Fibroblast of skin of left quadriceps (primary cell): ENCODE measurements around the gene CAMK2B.

ENCODE experiments used
- DNase-seq, 2 experiments: peaks; one replicate each; pipeline ENCODE4 v3.0.0-alpha.2; 2013; ENCODE audit warnings: low read depth in 2 of 2

Gene CAMK2B

DNA sequence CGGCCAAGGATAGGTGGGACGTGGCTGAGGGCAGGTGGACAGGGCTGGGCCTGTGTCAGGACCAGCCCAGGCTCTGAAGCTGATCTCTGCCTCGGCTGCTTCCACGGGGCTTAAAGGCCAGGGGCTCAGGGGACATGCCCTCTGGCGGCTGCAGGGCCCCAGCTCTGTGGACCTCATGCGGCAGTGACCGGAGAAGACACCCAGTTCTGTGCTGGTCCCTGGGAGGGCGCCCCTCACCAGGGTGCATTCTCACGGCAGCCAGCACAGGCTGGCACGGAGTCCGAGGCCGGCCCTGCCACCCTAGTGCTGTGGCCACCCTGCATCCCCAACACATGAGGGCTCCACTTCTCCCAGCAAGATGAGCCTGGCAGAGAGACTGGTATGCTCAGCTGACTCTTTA is 94.3 kb downstream of the CAMK2B start:
- DNase-seq, result no peak

- DNase-seq, result no peak
These were observed 95.1 kb downstream of the CAMK2B start for GRCh38 chr7:44230286-44230685.

DNA sequence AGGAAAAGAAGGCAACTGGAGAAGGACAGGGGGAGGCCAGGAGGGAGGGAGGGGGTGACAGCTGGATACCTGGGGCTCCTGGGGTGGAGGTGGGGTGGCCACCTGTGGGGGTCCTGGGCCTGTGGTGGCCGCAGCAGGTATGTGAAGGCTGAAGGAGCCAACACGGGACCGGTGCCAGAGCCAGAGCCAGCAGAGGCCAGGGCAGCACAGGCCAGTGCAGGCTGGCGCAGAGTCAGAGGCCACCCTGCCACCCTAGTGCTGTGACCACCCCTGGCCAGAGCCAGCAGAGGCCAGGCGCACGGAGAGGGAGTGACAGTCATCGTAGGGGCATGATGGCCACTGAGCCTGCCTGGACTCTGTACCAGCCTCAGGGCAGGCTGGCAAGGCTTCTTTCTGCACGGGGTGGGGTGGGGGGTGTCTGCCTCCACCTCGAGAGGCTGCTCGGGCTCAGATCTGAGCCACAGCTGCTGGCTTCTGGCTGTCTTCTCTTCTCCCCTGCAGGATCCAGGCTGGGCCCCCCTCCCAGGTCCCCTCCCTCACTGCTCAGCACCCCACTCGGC is 95.8 kb downstream of the CAMK2B start:
- DNase-seq, result no peak

- DNase-seq, result no peak
These were observed 96.6 kb downstream of the CAMK2B start for GRCh38 chr7:44228571-44229350.

DNA sequence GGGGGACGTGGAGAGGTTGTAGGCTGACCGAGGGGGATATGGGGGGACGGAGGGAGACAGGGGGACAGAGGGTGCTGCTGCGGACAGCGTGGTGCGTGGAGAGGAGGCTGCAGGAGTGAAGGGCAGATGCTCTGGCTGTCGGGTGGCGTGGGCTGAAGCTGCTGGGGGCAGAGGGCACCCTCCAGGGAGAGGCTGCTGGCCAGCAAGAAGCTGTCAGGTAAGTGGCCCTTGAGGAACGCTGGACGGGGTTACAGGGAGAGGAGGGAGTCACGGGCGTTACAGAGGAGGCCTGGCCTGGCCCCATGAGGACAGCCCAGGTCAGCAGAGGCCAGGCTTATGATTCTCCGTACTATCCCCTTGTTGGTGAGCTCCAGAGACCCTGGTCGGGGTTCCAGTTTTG is 97.5 kb downstream of the CAMK2B start:
- DNase-seq, result no peak

- no peak for DNase-seq
These were observed 99.0 kb downstream of the CAMK2B start for GRCh38 chr7:44226396-44226753.

DNA sequence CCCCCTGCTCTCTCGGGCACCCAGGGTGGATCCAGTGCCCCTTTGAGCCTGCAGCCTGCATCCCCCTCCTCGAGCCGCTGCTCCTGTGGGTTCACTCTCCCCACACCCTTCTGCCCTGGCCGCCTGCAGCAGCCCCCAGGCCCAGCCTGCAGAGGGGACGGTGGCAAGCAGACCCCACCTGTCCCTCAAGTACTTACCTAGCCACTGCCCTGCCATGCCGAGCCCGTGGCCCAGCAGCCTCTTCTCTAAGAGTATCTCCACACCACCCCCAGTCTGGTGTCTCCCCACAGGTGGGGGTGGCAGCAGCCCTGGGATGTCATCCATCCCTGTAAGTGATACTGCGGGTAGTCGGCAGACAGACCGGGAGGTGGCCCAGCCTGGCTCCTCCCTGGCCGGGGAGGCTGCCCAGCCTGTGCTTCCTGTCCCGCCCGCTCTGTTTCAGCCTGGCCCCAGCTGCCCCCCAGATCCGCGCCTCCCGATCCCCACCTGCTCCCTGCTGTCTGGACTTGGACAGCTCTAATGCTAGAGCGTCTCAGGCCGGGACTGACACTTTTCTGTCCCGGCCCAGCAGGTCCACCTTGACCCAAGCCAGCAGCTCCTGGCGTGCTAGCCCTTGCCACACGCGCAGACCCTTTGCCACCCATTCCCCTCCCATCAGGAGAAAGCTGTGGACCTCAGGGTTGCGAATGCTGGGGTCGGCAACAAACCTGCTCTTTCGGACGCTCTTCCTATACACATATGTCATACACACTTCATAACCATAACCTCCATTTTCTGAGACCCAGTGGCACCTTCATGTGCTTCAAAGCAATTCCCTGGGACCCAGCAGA is 99.6 kb downstream of the CAMK2B start:
- no peak for DNase-seq

DNA sequence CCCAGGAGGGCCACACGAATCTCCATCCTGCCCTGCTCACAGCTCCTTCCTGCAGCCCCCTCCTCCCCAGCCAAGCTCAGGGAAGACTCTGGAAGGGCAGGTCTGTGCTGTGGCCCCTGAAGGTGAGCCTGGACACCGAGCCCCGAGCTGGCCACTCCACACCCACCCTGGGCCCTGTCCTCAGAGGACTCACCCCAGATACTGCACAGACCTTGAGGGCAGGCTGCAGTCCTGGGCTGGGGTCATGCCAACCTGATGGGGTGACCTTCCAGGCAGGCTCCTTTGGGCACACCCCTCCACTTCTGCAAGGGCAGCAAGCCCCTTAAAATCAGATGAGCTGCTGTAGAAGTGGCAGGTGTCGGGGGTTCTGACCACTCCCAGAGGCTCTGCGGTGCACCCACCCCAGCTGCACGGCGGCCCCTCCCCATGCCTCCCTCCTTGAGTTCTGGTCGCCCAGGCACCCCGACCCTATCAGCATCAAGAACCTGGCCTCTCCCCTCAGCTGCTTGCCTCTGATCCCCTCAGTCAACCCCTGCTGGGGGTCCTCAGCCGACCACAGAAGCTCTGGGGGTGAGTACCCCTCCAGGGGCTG is 100.3 kb downstream of the CAMK2B start:
- no peak for DNase-seq

- no peak for DNase-seq
These were observed 101.1 kb downstream of the CAMK2B start for GRCh38 chr7:44224080-44224973.

- DNase-seq, result no peak
These were observed 101.9 kb downstream of the CAMK2B start for GRCh38 chr7:44223362-44224079.

DNA sequence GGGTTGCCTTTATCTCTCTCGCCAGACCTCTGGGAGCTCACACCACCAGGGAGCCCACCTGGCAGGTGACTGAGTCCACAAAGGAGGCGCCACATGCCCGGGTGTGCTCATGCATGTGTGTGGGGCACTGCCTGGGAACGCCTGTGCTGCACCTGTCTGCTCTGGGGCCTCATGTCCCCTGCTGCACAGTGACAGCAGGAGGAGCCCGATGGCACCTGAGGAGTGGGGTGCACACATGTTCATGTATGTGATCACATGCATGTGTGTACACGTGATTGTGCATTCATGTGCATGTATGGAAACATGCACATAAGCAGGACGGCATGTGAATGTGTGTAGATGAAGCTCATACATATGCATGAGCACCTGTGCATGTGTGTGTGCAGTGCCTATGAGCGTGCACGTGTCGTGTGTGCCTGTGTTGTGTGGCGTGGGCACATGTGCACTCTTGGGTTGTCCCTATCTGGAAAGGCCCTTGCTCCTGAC is 102.6 kb downstream of the CAMK2B start:
- no peak for DNase-seq

- DNase-seq, result no peak
These were observed 103.3 kb downstream of the CAMK2B start for GRCh38 chr7:44222074-44222473.

DNA sequence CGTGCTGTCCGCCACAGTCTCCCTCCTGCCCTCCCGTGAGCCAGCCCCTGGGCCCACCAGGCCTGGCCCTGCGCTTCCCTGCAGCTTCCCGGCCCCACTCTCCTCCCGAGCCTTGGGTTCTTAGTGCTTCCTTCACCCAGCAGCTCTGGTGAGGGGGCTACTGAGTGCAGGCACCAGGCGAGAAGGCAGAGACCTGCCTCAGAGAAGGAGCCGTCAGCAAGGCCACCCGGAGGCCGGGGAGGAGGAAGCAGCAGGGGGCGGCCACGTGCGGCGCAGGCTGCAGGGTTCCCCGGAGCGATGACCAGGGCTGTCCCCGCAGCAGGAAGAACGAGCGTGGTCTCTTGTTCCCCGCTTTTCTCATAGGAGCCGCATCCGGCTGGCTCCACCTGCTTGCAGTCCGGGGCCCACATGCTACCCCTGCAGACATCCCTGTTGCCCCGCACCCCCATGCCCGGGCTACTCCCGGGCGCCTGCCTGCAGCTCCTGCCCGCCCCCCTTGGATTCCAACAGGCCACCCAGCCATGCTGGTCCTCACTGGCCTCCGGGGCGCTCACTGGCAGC is 104.1 kb downstream of the CAMK2B start:
- DNase-seq, result no peak

DNA sequence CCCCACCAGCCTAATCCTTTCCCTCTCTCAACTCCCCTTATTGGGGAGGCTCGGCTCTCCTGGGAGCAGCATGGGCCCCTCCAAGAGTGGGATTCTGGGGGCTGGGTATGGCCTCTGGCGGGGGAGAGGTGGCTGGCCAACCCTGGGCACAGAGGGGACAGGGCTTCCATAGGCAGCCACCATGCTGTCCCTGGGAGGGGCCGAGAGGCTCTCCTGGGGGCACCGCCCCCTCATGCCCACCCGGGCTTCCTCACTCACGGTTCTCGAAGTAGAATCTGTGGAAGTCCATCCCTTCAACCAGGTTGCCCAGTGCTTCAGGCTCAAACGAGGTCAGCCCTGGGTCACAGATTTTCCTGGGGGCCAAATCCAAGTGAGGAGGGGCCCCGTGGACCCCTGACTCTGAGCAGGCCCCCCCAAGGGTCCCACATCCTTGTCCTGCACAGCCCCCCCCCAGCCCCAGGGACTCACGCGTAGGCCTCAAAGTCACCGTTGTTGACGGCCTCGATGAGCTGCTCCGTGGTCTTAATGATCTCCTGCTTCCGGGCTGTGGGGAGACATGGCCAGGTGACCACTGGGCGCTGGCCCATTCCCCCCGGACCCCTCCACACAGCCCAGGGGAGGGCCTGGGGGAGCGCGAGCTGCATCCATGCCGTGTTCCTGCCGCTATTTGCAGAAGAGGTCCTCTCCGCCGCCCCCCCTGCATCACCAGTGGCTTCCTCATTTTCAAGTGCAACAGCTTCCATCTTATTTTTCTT is 104.9 kb downstream of the CAMK2B start:
- no peak for DNase-seq

GRCh38 chr7:44220046-44220357 is 105.4 kb downstream of the CAMK2B start:
- no peak for DNase-seq

GRCh38 chr7:44219371-44220045 is 105.9 kb downstream of the CAMK2B start:
- DNase-seq, result no peak

GRCh38 chr7:44218418-44219201 is 106.8 kb downstream of the CAMK2B start:
- no peak for DNase-seq

GRCh38 chr7:44217852-44218402 is 107.5 kb downstream of the CAMK2B start:
- DNase-seq, result no peak
